ENCODE data around the gene RALB.
A peak's percentile ranks its signal among the peaks of the same experiment; 100 is the strongest.

- peak; percentile 34 to 61 (median 48) for TF ChIP-seq CTCF (IDR thresholded peaks at IDR 0.05 in 4 of 5, conservative IDR thresholded peaks at IDR 0.05 in 1 of 5)
- TF ChIP-seq POLR2A (IDR thresholded peaks at IDR 0.05): peak; percentile 13 to 22
These were observed 600 bp downstream of the RALB start for GRCh38 chr2:120253021-120253882.
